GM19025 (cell line): ENCODE measurements around the gene HPCA.

Experiments
- ATAC-seq: cut with Tn5 transposase; IDR thresholded peaks from one replicate; pipeline ENCODE4 v1.9.1; 2021; ENCODE audit warnings: mild to moderate bottlenecking, low read depth, moderate library complexity; ENCODE audit not compliant: unreplicated experiment

The HPCA gene

GRCh38 chr1:32870615-32871363 is 15.5 kb upstream of the HPCA start, which contains the start of gene FNDC5:
Gene FNDC5, minus strand, starts transcription at chr1:32870912.
- ATAC-seq = no peak

- ATAC-seq = no peak
Observed at GRCh38 chr1:32871364-32872191, 14.7 kb upstream of the HPCA start.

GRCh38 chr1:32872192-32872460 is 14.2 kb upstream of the HPCA start:
- ATAC-seq = no peak

GRCh38 chr1:32873484-32873883 is 12.8 kb upstream of the HPCA start:
- ATAC-seq = no peak

- ATAC-seq = no peak
Observed at GRCh38 chr1:32874860-32875752, 11.2 kb upstream of the HPCA start.

- ATAC-seq = no peak
Observed at GRCh38 chr1:32876341-32877210, 9.7 kb upstream of the HPCA start.

- ATAC-seq = no peak
Observed at GRCh38 chr1:32877211-32878110, 8.8 kb upstream of the HPCA start.

GRCh38 chr1:32878183-32878582 is 8.1 kb upstream of the HPCA start:
- ATAC-seq = no peak

GRCh38 chr1:32878637-32879041 is 7.7 kb upstream of the HPCA start:
- no peak for ATAC-seq

GRCh38 chr1:32881291-32881690 is 5.0 kb upstream of the HPCA start:
- no peak for ATAC-seq

GRCh38 chr1:32881871-32882850 is 4.1 kb upstream of the HPCA start:
- ATAC-seq = no peak

- no peak for ATAC-seq
Observed at GRCh38 chr1:32883338-32884031, 2.8 kb upstream of the HPCA start.

- ATAC-seq = no peak
Observed at GRCh38 chr1:32884032-32884372, 2.3 kb upstream of the HPCA start.

- no peak for ATAC-seq
Observed at GRCh38 chr1:32884726-32885125, 1.6 kb upstream of the HPCA start.

GRCh38 chr1:32885676-32886003 is 651 bp upstream of the HPCA start:
- ATAC-seq = no peak

- ATAC-seq = no peak
Observed at GRCh38 chr1:32886828-32887414, 630 bp downstream of the HPCA start.

GRCh38 chr1:32887623-32888022 is 1.3 kb downstream of the HPCA start:
- no peak for ATAC-seq
